ENCODE data around the gene VPS18. TPM values are rescaled to one million over a fixed set of nuclear protein-coding genes. Genes with fewer than 3 reads are reported as not detected.

The VPS18 gene
- polyA plus RNA-seq, 1 donor from 2014 or later = 13.8 TPM

GRCh38 chr15:40914486-40914885 lies 20.2 kb downstream of the VPS18 start:
- Histone ChIP-seq H3K4me3 (ENCODE audit: low read length) (no peak overlapping the region), H3K9me2 (ENCODE audit: insufficient read depth, low read length) (no peaks in the 10 kb centered on the region), H3K79me2 (replicated peaks; ENCODE audit: insufficient read depth, low read length) (no peaks in the 10 kb centered on the region), H3K36me3 (ENCODE audit: insufficient read depth, low read length) (no peaks in the 10 kb centered on the region), H4K20me1 (ENCODE audit: insufficient read depth) (no peaks in the 10 kb centered on the region), H3F3A (ENCODE audit: insufficient read depth, low read length, poor library complexity, severe bottlenecking) (no peaks in the 10 kb centered on the region), H3K9me3 (ENCODE audit: low read length) (no peaks in the 10 kb centered on the region), H3K27me3 (ENCODE audit: insufficient read depth, low read depth, low read length) (no peaks in the 10 kb centered on the region), H3K4me2 (ENCODE audit: low read length) (no peak overlapping the region), H3K9ac (ENCODE audit: low read length) (no peak overlapping the region), H3K27ac (ENCODE audit: low read length) (no peak overlapping the region), H2AFZ (ENCODE audit: low read depth, low read length) (no peak overlapping the region)
- TF ChIP-seq EP300 (conservative IDR thresholded peaks at IDR 0.05; ENCODE audit: poor library complexity, severe bottlenecking) = no peak
- no peak for TF ChIP-seq MXI1 (conservative IDR thresholded peaks at IDR 0.05; ENCODE audit: poor library complexity, severe bottlenecking)
- TF ChIP-seq POLR2AphosphoS5 (IDR thresholded peaks at IDR 0.05) = no peak
- no peak for TF ChIP-seq EZH2 (IDR thresholded peaks at IDR 0.05; ENCODE audit: borderline replicate concordance, insufficient read depth, low read length, poor library complexity, severe bottlenecking)
- TF ChIP-seq REST (IDR thresholded peaks at IDR 0.05; ENCODE audit: borderline replicate concordance) = no peak
- TF ChIP-seq TAF1 (IDR thresholded peaks at IDR 0.05; ENCODE audit: low read depth) = no peak
- no peak for TF ChIP-seq RAD21 (conservative IDR thresholded peaks at IDR 0.05)
- TF ChIP-seq CTCF (IDR thresholded peaks at IDR 0.05; ENCODE audit: poor library complexity, severe bottlenecking) = no peak
- TF ChIP-seq SMC3 (conservative IDR thresholded peaks at IDR 0.05; ENCODE audit: poor library complexity) = no peak

GRCh38 chr15:40915116-40915661 lies 20.9 kb downstream of the VPS18 start:
- no peaks in the 10 kb centered on the region for H4K20me1 ChIP-seq (ENCODE audit: insufficient read depth)
- H3K9me3 ChIP-seq (ENCODE audit: low read length) = no peaks in the 10 kb centered on the region
- no peak overlapping the region for H3K4me2 ChIP-seq (ENCODE audit: low read length)
- no peak overlapping the region for H3K9ac ChIP-seq (ENCODE audit: low read length)
- TF ChIP-seq SMC3 (conservative IDR thresholded peaks at IDR 0.05; ENCODE audit: poor library complexity) = no peak
- no peak for TF ChIP-seq EZH2 (IDR thresholded peaks at IDR 0.05; ENCODE audit: borderline replicate concordance, insufficient read depth, low read length, poor library complexity, severe bottlenecking)
- no peak for TF ChIP-seq POLR2AphosphoS5 (IDR thresholded peaks at IDR 0.05)
- TF ChIP-seq RAD21 (conservative IDR thresholded peaks at IDR 0.05) = no peak
- no peak for TF ChIP-seq EP300 (conservative IDR thresholded peaks at IDR 0.05; ENCODE audit: poor library complexity, severe bottlenecking)
- no peak for TF ChIP-seq REST (IDR thresholded peaks at IDR 0.05; ENCODE audit: borderline replicate concordance)
- no peak for TF ChIP-seq TAF1 (IDR thresholded peaks at IDR 0.05; ENCODE audit: low read depth)
- no peak for TF ChIP-seq MXI1 (conservative IDR thresholded peaks at IDR 0.05; ENCODE audit: poor library complexity, severe bottlenecking)
- no peak for TF ChIP-seq CTCF (IDR thresholded peaks at IDR 0.05; ENCODE audit: poor library complexity, severe bottlenecking)
- H3F3A ChIP-seq (ENCODE audit: insufficient read depth, low read length, poor library complexity, severe bottlenecking) = no peaks in the 10 kb centered on the region
- no peak overlapping the region for H2AFZ ChIP-seq (ENCODE audit: low read depth, low read length)
- H3K27me3 ChIP-seq (ENCODE audit: insufficient read depth, low read depth, low read length) = no peaks in the 10 kb centered on the region
- H3K79me2 ChIP-seq (replicated peaks; ENCODE audit: insufficient read depth, low read length) = no peaks in the 10 kb centered on the region
- no peak overlapping the region for H3K27ac ChIP-seq (ENCODE audit: low read length)
- H3K4me3 ChIP-seq (ENCODE audit: low read length) = no peak overlapping the region
- no peaks in the 10 kb centered on the region for H3K9me2 ChIP-seq (ENCODE audit: insufficient read depth, low read length)
- H3K36me3 ChIP-seq (ENCODE audit: insufficient read depth, low read length) = no peaks in the 10 kb centered on the region

Measured in neural cell (in vitro differentiated cells).